ENCODE results near the gene SLC66A2.

The SLC66A2 gene

GRCh38 chr18:79899609-79900445 lies 51.6 kb downstream of the SLC66A2 start:
- DNase-seq (ENCODE audit: low read depth), result no peak
- TF ChIP-seq CTCF (conservative IDR thresholded peaks at IDR 0.05; ENCODE audit: low read length), result no peak
- no peak overlapping the region for H3K4me3 ChIP-seq (ENCODE audit: low read length)

DNA sequence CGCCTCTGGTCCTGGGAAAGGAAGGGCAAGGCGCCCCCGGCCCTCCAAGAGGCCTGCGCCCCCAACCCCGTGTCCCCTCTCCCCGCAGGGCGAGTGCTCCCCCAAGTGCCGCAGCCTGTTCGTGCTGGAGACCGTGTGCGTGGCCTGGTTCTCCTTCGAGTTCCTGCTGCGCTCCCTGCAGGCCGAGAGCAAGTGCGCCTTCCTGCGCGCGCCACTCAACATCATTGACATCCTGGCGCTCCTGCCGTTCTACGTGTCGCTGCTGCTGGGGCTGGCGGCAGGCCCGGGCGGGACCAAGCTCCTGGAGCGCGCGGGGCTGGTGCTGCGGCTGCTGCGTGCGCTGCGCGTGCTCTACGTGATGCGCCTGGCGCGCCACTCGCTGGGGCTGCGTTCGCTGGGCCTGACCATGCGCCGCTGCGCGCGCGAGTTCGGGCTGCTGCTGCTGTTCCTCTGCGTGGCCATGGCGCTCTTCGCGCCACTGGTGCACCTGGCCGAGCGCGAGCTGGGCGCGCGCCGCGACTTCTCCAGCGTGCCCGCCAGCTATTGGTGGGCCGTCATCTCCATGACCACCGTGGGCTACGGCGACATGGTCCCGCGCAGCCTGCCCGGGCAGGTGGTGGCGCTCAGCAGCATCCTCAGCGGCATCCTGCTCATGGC lies 52.4 kb downstream of the SLC66A2 start:
- TF ChIP-seq CTCF (conservative IDR thresholded peaks at IDR 0.05; ENCODE audit: low read length), result no peak
- no peak overlapping the region for H3K4me3 ChIP-seq (ENCODE audit: low read length)
- DNase-seq (ENCODE audit: low read depth), result no peak

- DNase-seq (ENCODE audit: low read depth), result no peak
These were observed 53.4 kb downstream of the SLC66A2 start for GRCh38 chr18:79897940-79898625.

GRCh38 chr18:79896738-79897137 lies 54.7 kb downstream of the SLC66A2 start:
- no peak for TF ChIP-seq CTCF (conservative IDR thresholded peaks at IDR 0.05; ENCODE audit: low read length)
- no peak overlapping the region for H3K4me3 ChIP-seq (ENCODE audit: low read length)
- DNase-seq (ENCODE audit: low read depth), result no peak

More at GRCh38 chr18:79897940-79898625, 53.4 kb downstream of the SLC66A2 start:
- TF ChIP-seq CTCF (conservative IDR thresholded peaks at IDR 0.05; ENCODE audit: low read length), result no peak
- H3K4me3 ChIP-seq (ENCODE audit: low read length), result no peak overlapping the region

DNA sequence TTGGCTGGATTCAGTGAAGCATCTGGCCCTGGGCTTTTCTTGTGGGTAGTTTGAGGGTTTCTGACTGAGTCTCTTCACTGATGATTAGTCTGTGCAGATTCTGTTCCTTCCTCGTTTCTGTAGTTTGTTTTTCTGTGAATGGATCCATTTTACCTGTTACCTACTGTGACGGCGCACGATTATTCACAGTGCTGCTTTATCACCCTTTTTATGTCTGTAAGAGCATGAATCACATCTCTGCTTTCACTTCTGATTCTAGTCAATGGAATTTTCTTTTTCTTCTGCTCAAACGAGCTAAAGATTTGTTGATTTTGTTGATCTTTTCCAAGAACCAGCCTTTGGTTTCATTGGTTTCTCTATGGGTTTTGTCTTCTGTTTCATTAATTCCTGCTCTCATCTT lies 60.8 kb downstream of the SLC66A2 start:
- H3K4me3 ChIP-seq (ENCODE audit: low read length), result no peak overlapping the region
- no peak for DNase-seq (ENCODE audit: low read depth)
- TF ChIP-seq CTCF (conservative IDR thresholded peaks at IDR 0.05; ENCODE audit: low read length), result no peak

- DNase-seq (ENCODE audit: low read depth), result no peak
- H3K4me3 ChIP-seq (ENCODE audit: low read length), result no peak overlapping the region
- no peak for TF ChIP-seq CTCF (conservative IDR thresholded peaks at IDR 0.05; ENCODE audit: low read length)
These were observed 61.9 kb downstream of the SLC66A2 start for GRCh38 chr18:79889569-79889968.

All from AG10803 (cell line).